ENCODE measurements around the gene MAGEA2B. TPM values are rescaled to one million over a fixed set of nuclear protein-coding genes. Genes with fewer than 3 reads are reported as not detected.
A peak's percentile ranks its signal among the peaks of the same experiment; 100 is the strongest.
"Not testable (repeated sequence)": the region's sequence is repeated elsewhere in the genome, so short reads cannot be mapped to it uniquely, and the experiment has no call there.

The MAGEA2B gene
- total and polyA plus RNA-seq, 7 donors, result not detected

- no peaks in the 10 kb centered on the region for H3K4me1 ChIP-seq
- 60 to 77% (median 68%) methylated on average over 5 to 7 of the region's 7 CpGs for WGBS, 3 donors
- no peak for ATAC-seq
Measured at GRCh38 chrX:152725409-152725808, 11.0 kb downstream of the MAGEA2B start.

GRCh38 chrX:152733261-152733975, 19.0 kb downstream of the MAGEA2B start, which contains the start of the genes CSAG1 and MAGEA12:
Gene CSAG1 (minus strand): TSS chrX:152733721. CDS start chrX:152732460, 1,261 bp downstream.
Gene MAGEA12 (plus strand): TSS chrX:152733757. CDS start chrX:152736162, 2,405 bp downstream.
- H3K36me3 ChIP-seq (ENCODE audit: insufficient read depth in 1 of 2, low read depth in 1 of 2), result no peaks in the 10 kb centered on the region
- no peaks in the 10 kb centered on the region for H3K4me1 ChIP-seq
- DNase-seq, result peak in 1 of 2 donors; percentile 10
- no peaks in the 10 kb centered on the region for H3K27me3 ChIP-seq (ENCODE audit: insufficient read depth in 3 of 3, low read length in 2 of 3)
- no peaks in the 10 kb centered on the region for H3K9me3 ChIP-seq
- no peak within 1 kb of the TSS for H3K4me3 ChIP-seq
- no peak within 1 kb of the TSS for H3K27ac ChIP-seq
- intact Hi-C loops (cut with DNase I), result no loop called here
- ATAC-seq, result no peak
- no peak for TF ChIP-seq CTCF (IDR thresholded peaks at IDR 0.05)
- 86 to 90% (median 87%) methylated on average over 12 to 19 of the region's 21 CpGs for WGBS, 3 donors

More at GRCh38 chrX:152725409-152725808, 11.0 kb downstream of the MAGEA2B start:
- intact Hi-C loops (cut with DNase I), result no loop called here
- Histone ChIP-seq H3K27ac (no peak overlapping the region), H3K36me3 (ENCODE audit: insufficient read depth in 1 of 2, low read depth in 1 of 2) (no peaks in the 10 kb centered on the region), H3K4me3 (no peak overlapping the region), H3K9me3 (no peaks in the 10 kb centered on the region), H3K27me3 (ENCODE audit: insufficient read depth in 3 of 3, low read length in 2 of 3) (no peaks in the 10 kb centered on the region)
- no peak for DNase-seq
- TF ChIP-seq CTCF (IDR thresholded peaks at IDR 0.05), result no peak

- intact Hi-C loops (cut with DNase I); H3K27me3 ChIP-seq (ENCODE audit: insufficient read depth in 3 of 3, low read length in 2 of 3); H3K27ac ChIP-seq; H3K9me3 ChIP-seq; H3K4me1 ChIP-seq; H3K4me3 ChIP-seq; H3K36me3 ChIP-seq (ENCODE audit: insufficient read depth in 1 of 2, low read depth in 1 of 2); ATAC-seq: not testable (repeated sequence)
- DNase-seq, result peak in 1 of 2 donors; percentile 20
- 88 to 97% (median 93%) methylated on average over 9 to 22 of the region's 22 CpGs for WGBS, 3 donors
Measured at GRCh38 chrX:152734143-152734858, 19.9 kb downstream of the MAGEA2B start.

GRCh38 chrX:152735101-152735500, 20.7 kb downstream of the MAGEA2B start:
- intact Hi-C loops (cut with DNase I), result no loop called here
- Histone ChIP-seq H3K9me3 (no peaks in the 10 kb centered on the region), H3K27me3 (ENCODE audit: insufficient read depth in 3 of 3, low read length in 2 of 3) (no peaks in the 10 kb centered on the region), H3K4me3 (no peak overlapping the region), H3K27ac (no peak overlapping the region), H3K4me1 (no peaks in the 10 kb centered on the region), H3K36me3 (ENCODE audit: insufficient read depth in 1 of 2, low read depth in 1 of 2) (no peaks in the 10 kb centered on the region)
- no peak for ATAC-seq
- DNase-seq, result peak in 1 of 2 donors; percentile 7
- no peak for TF ChIP-seq CTCF (IDR thresholded peaks at IDR 0.05)
- 54 to 91% (median 66%) methylated on average over 2 of the region's 2 CpGs for WGBS, 3 donors

GRCh38 chrX:152735860-152736511, 21.6 kb downstream of the MAGEA2B start:
- TF ChIP-seq CTCF (IDR thresholded peaks at IDR 0.05), result no peak
- intact Hi-C loops (cut with DNase I), result no loop called here
- peak in 1 of 2 donors; percentile 30 for DNase-seq
- Histone ChIP-seq H3K9me3 (no peaks in the 10 kb centered on the region), H3K4me3 (no peak overlapping the region), H3K27me3 (ENCODE audit: insufficient read depth in 3 of 3, low read length in 2 of 3) (no peaks in the 10 kb centered on the region), H3K36me3 (ENCODE audit: insufficient read depth in 1 of 2, low read depth in 1 of 2) (no peaks in the 10 kb centered on the region), H3K4me1 (no peaks in the 10 kb centered on the region), H3K27ac (no peak overlapping the region)
- no peak for ATAC-seq
- WGBS, 3 donors, result 87 to 90% (median 88%) methylated on average over 12 of the region's 12 CpGs

- H3K4me1 ChIP-seq; H3K27me3 ChIP-seq (ENCODE audit: insufficient read depth in 3 of 3, low read length in 2 of 3); H3K36me3 ChIP-seq (ENCODE audit: insufficient read depth in 1 of 2, low read depth in 1 of 2); intact Hi-C loops (cut with DNase I); H3K27ac ChIP-seq; ATAC-seq; H3K9me3 ChIP-seq; H3K4me3 ChIP-seq: not testable (repeated sequence)
- DNase-seq, result peak in 1 of 2 donors; percentile 8
- WGBS, 3 donors, result 80 to 87% (median 86%) methylated on average over 12 of the region's 12 CpGs
Measured at GRCh38 chrX:152736528-152736927, 22.1 kb downstream of the MAGEA2B start.
